SK-MEL-5 (cell line): ENCODE data around the gene ZNF202. TPM values are rescaled to one million over a fixed set of nuclear protein-coding genes. Genes with fewer than 3 reads are reported as not detected.
A peak's percentile ranks its signal among the peaks of the same experiment; 100 is the strongest.
"Not testable (repeated sequence)": the region's sequence is repeated elsewhere in the genome, so short reads cannot be mapped to it uniquely, and the experiment has no call there.

ENCODE experiments used
- DNase-seq: peaks from one replicate; pipeline ENCODE4 v3.0.0-alpha.2; 2016; ENCODE audit warnings: low read depth, low spot score
- in situ Hi-C: cut with HindIII; loops from 2 replicates; pipeline ENCODE4 v1.10.0; 2016; ENCODE audit warnings: low sequenced_read_pairs, high pct_unique_total_duplicates, low pct_unique_long_range_greater_than_20kb
- total RNA-seq: library from RNA; depleted of rRNA; stranded (reverse); fragments of >200 nt; shearing (Covaris generic); gene quantifications from 2 replicates; pipeline ENCODE4 v1.2.3, GENCODE V29; 2014

ZNF202 gene
- total RNA-seq, 1 experiment from 2014 or later, result 5.8 TPM

DNA sequence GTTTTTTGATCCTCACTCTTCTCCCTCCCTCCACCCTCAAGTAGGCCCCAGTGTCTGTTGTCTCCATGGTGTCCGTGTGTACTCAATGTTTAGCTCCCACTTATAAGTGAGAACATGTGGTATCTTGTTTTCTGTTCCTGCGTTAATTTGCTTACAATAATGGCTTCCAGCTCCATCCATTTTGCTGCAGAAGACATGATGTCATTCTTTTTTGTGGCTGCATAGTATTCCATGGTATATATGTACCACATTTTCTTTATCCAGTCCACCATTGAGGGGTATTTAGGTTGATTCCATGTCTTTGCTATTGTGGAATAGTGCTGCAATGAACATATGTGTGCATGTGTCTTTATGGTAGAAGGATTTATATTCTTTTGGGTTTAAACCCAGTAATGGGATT is 6.9 kb upstream of the ZNF202 start:
- in situ Hi-C loops, DNase-seq: not testable (repeated sequence)

DNA sequence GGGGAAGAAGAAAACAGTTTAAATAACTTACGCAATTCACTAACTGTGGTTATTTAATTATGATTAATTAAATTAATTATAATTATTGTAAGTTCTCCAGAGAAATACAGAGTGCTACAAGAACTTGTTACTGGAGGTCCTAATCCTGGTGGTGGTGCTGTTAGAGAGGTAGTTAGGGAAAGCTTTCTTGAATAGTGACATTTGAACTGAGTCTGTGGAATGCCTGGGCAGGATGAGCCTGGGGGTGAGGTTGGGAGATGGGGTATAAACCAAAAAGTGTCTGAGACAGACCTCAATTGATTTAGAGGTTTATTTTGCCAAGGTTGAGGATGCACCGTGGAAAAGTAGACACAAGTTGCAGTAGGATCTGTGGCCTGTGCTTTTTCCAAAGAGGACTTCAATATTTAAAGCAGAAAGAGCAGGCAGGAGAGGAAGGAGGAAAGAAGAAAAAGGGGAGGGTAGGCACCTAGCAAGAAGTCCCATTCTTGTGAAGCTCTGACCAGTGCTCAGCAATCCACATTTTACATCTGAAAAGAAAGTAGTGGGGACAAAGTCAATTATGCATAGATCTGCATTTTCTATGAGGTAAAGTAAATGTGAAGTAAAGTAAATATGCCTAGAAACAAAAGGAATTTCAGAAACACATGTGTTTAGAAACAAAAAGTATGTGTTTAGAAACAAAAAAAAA is 4.4 kb upstream of the ZNF202 start:
- peak; percentile 9 for DNase-seq
- in situ Hi-C loops, result no loop called here

DNA sequence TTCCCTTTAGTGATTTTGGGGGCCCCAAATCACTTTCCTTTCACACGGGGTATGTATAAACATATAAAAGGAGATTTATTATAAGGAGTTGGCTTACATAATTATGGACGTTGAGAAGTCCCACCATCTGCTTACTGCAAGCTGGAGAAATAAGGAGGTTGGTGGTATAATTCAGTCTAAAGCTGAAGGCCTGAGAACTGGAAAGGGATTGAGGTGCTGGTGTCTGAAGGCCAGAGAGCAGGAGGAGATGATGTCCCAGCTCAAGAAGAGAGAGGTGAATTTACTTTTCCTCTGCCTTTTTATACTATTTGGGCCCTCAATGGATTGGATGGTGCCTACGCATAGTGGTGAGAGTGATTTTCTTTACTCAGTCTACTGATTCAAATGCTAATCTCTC is 1.3 kb upstream of the ZNF202 start:
- DNase-seq, result no peak
- in situ Hi-C loops, result no loop called here

DNA sequence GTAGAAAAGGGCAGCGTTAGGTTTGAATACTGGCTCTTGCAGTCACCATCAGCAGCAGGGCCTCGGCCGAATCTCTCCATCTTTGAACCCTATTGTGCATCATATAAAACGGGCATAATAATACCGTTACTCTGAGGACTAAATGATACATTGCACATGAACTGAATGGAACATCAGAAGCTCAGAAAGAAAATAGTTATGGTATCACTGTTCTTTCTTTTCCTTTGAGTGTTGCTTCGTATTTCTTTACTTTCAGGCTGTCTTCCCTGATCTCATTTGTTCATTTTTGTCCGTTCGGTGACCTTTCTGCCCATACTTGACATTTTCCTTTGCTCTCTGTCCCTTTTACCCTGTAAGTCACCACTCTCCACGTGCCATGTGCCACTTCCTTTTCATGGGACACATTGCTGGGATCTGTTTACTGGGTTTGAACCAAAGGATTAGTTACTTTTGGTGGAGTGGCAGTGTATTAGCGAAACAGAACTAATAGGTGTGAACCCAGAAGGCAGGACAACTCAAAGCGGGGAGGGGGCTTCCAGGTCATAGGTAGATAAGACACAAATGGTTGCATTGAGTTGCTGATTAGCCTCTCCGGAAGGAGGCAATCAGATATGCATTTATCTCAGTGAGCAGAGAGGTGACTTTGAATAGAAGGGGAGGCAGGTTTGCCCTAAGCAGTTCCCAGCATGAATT is 717 bp upstream of the ZNF202 start:
- in situ Hi-C loops, result no loop called here
- no peak for DNase-seq

DNA sequence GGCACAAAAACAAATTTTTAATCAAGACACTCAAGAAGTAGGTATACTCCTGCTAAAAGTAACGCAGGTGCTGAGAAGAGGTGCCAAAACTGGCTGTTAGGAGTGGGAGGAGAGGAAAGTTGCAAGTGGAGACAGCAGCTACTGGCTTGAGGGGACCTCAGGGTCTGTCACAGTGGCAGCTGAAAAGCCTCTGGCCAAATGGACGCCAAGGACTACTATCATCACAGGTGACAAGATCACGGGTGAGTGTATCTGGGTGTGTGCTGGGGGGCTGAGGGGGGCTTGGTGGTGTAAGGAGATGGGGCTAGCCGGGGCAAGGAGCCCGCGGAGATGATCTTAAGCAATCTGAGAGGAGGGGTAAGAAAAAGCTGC is 687 bp downstream of the ZNF202 start:
- in situ Hi-C loops, result no loop called here
- no peak for DNase-seq

DNA sequence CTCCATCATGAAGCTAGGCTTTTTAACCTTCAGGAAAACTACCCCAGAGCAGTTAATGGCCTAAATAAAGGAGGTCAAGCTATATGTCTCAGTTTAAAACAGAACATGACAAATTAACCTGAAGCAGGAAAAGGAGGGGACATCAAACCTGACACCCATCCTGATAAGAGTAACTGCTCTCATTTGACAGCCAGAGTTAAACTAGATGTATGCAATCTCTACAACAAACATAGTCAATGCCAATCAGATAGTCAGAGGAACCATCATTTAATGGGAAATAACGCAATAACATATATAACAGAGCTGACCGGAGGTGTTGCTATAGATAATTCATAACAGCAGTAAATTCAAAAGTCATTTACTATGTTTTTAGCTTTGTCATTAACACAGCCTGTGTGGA is 3.1 kb downstream of the ZNF202 start:
- no peak for DNase-seq
- in situ Hi-C loops, result no loop called here

DNA sequence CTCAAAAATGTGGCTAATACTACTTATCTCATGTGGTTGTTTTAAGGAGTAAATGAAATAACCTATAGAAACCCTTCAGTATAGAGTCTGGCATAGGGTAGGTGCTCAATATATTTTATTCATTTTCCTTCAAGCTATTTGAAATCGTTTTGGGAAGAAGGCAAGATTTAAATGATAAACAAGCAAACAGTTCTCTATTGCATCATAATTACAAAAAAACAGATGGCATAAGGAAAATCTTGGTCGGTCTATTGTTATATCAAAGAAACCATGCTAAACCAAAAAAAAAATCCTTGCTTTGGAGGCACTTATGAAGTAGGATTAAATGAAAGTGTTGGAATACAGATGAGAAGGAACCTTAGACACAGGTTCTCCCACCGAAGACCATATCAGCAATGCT is 4.7 kb downstream of the ZNF202 start:
- in situ Hi-C loops, result no loop called here
- no peak for DNase-seq

DNA sequence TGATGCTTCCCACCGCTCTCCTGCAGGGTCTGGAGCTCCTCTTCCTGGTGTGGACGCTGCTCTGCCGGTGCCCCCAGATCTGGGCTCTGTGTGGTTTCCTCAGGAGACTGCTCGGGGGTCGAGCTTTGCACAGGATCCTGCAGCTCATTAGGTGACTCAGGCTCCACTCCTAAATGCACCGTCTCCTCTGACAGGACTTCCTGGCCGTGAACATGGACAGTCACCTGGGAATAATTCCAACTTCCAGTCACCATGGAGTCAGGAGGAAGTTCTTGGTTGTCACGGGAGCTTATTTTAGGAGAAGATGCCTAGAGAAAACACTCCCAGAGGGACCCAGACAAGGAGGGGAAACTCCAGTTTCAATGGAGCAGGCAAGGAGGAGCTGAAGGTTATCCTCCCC is 11.9 kb downstream of the ZNF202 start:
- no peak for DNase-seq
- in situ Hi-C loops, result no loop called here

DNA sequence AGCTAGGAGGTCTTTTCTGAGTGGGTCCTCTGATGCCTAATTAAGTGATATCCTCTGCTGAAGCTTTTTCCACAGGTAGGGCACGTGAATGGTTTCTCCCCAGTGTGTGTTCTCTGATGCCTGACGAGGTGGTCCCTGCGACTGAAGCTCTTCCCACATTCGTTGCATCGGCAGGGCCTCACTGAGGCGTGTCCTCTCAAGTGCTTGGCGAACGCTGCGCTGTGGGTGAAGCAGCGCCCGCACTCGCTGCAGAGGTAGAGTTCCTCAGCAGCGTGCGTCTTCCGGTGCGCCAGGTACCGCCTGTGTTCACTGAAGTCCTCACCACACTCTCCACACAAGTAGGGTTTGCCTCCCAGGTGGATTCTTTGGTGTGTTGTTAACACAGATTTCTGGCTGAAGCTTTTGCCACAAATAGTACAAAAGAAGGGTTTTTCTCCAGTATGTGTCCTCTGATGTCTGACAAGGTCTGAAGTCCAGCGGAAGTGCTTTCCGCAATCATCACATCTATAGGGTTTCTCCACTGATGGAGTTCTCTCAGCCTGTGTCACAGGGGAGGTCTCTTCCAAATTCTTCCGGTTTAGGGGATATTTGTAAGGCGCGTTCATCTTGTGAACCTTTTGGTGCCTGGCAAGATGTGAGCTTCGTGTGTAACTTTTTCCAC is 15.3 kb downstream of the ZNF202 start:
- in situ Hi-C loops, result no loop called here
- no peak for DNase-seq

DNA sequence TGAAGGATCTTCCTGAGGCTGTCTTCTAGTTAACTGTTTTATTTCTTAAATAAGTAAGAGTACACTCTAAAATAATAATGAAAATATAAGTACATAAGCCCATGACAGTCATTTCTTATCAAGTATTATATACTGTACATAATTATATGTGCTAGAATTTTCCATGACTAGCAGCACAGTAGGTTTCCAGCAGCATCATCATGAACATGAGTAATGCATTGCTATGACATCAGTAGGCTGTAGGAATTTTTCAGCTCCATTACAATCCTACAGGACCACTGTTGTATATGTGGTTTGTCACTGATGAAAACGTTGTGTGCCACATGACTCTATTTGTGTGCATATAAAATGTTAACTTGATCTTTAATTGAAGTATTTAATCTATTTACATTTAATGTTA is 22.0 kb downstream of the ZNF202 start:
- in situ Hi-C loops, result loop anchor here (10.0 kb wide), 1 partner anchor 65 kb away; the partner anchor contains the start of gene SCN3B
- no peak for DNase-seq

DNA sequence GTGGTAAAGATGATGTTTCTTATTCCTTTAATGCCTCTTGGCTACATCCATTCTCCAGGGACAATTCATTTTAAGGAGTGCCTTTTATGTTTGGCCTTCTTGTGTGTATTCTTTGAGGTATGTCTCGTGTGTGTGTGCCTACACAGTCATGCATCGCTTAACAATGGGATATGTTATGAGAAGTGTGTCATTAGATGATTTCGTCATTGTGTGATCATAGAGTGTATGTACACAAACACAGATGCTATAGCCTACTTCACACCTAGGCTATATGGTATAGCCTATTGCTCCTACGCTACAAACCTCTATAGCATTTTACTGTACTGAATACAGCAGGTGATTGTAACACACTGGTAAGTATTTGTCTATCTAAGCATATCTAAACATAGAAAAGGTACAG is 23.0 kb downstream of the ZNF202 start:
- DNase-seq, result no peak
- in situ Hi-C loops, result loop anchor here (10.0 kb wide), 1 partner anchor 64 kb away; the partner anchor contains the start of gene SCN3B

DNA sequence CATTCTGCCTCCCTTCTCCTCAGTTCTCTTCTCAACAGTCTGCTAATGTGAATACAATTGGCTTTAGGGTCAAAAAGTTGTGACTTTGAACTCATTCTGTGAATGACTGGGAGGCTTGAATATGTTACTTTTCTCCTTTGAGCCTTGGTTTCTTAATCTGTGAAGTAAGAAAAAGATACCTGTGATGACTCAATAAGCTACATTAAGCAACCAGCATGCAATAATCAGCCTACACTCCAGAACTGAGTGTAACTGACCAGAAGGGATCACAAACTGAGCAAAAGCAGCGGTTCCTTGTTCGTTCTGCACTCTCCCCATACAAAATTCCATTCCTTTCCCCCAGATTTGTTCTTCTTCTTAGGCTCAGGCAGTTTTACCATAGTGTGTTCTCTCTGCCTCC is 23.4 kb downstream of the ZNF202 start:
- DNase-seq, result no peak
- in situ Hi-C loops, result loop anchor here (10.0 kb wide), 1 partner anchor 63 kb away; the partner anchor contains the start of gene SCN3B

DNA sequence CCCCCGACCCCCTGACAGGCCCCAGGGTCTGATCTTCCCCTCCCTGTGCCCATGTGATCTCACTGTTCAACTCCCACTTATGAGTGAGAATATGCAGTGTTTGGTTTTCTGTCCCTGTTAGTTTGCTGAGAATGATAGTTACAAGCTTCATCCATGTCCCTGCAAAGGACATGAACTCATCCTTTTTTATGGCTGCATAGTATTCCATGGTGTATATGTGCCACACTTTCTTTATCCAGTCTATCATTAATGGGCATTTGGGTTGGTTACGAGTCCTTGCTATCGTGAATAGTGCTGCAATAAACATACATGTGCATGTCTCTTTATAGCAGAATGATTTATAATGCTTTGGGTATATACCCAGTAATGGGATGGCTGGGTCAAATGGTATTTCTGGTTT is 28.8 kb downstream of the ZNF202 start:
- DNase-seq, result not testable (repeated sequence)
- in situ Hi-C loops, result loop anchor here (10.0 kb wide), 1 partner anchor 58 kb away; the partner anchor contains the start of gene SCN3B

DNA sequence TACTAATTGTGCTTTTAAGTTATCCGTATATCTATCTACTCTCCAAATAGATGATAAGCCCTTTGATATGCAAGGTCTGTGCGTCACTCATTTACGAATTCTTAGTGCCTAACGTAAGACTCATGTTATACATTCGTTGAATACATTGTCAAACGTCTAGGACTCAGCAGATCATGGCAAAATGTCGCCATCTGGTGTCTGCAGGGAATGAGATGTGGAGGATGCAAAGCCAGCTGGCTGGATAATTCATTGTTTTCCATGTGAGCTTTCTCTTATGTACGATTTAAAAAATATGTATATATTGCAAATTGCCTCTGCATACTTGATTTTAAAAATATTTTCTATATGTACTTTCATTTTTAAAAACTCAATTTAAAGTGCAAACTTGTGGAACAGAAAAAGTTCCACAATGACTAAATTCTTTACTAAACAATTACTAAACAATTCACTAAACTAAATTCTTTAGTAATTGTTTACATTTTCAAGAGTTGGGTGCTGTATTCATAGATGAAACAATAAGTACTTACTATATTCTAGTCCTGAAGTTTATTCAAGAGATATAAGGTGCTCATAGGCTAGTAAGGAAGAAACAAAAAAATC is 33.8 kb downstream of the ZNF202 start:
- DNase-seq, result peak; percentile 78
- in situ Hi-C loops, result no loop called here

DNA sequence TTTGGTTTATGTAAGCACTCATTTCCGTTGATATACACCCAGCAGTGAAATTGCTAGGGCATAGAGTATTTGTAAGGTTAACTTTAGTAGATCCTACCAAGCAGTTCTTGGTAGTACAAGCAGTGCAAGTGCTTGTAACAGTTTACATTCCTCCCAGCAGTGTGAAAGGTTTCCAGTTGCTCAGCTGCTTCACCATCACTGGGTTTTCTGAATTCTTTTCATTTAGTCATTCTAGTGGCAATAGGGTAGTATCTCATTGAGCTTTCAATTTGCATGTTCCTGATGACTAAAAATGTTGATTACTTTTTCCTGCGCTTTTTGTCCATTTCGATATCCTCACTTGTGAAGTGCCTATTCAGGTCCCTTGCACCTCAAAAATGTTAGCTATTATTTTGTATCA is 34.3 kb downstream of the ZNF202 start:
- in situ Hi-C loops, result no loop called here
- no peak for DNase-seq

DNA sequence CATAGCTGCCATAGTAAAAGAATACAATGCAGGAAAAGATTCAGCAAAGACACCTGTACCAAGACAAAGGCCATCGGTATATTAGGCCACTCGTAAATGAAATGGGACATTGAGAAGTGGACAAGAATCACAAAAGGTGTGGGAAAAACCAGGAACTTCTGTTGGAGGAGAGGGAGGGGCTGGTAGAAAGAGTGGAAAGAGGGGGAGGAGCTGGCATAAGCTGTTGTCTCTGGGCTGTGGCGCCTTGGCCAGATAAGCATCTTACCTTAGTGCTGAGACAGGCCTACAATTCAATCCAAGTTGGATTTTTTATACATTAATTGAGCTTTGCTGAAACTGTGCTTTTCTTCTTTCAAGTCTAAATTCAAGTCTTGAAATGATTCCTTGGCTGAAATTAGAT is 37.1 kb downstream of the ZNF202 start:
- in situ Hi-C loops, result no loop called here
- no peak for DNase-seq

DNA sequence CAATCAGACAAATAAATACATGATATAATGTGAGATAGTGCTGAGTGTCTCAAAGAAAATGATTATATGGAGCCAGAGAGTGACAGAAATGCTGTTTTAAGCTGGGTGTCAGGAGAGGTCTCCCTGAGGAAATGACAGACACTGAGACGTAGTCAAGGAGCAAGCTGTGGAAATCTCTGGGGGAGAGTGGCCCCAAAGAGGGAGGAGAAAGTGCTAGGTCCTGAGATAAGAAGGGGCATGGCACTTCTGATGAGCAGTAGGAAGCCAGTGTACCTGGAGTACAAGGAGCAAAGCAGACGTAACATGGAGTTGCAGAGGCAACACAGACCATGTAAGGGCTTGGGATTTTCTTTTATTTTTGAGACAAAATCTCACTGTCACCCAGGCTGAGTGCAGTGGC is 38.8 kb downstream of the ZNF202 start:
- in situ Hi-C loops, result no loop called here
- no peak for DNase-seq

DNA sequence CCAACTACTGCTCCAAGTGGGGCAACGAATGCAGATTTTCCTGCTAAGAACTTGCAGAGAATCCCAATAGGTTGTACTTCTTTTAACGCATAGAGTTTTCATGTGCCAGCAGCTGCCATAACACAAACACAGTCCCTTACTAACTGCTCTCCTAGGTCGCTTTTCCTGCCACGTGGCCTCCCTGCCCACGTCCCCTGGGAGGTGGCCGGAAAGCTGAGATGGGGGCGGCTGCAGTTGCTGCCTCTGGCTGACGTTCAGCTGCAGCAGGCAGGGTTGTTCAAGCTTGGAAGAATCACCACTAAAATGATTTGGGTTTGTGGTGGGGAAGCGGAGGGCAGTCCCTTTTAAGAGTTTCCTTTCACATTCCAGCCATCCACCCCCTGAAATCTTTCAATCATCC is 39.3 kb downstream of the ZNF202 start:
- in situ Hi-C loops, result no loop called here
- DNase-seq, result no peak
